Upper lobe of right lung (tissue), 1 donor: ENCODE measurements around the gene ELOVL1. TPM values are rescaled to one million over a fixed set of nuclear protein-coding genes. Genes with fewer than 3 reads are reported as not detected.
A peak's percentile ranks its signal among the peaks of the same experiment; 100 is the strongest.

Experiments
- ATAC-seq: fragments of 200-7000 bp; cut with Tn5 transposase; one replicate; pipeline ENCODE4 v1.9.1; 2020; ENCODE audit warnings: mild to moderate bottlenecking, moderate library complexity
- DNase-seq: peaks from one replicate; pipeline ENCODE4 v3.0.0-alpha.2; 2020
- H3K27ac ChIP-seq: fragments of 200-600 bp; one replicate; pipeline ENCODE4 v1.8.0; 2022
- H3K27me3 ChIP-seq: fragments of 200-600 bp; one replicate; pipeline ENCODE4 v1.8.0; 2022; ENCODE audit warnings: mild to moderate bottlenecking
- H3K36me3 ChIP-seq: fragments of 200-600 bp; one replicate; pipeline ENCODE4 v1.8.0; 2022
- H3K4me1 ChIP-seq: fragments of 200-600 bp; one replicate; pipeline ENCODE4 v1.8.0; 2022
- H3K4me3 ChIP-seq: fragments of 200-600 bp; one replicate; pipeline ENCODE4 v1.8.0; 2022; ENCODE audit warnings: mild to moderate bottlenecking
- H3K9me3 ChIP-seq: fragments of 200-600 bp; one replicate; pipeline ENCODE4 v1.8.0; 2022
- intact Hi-C: fragments of 100-400 bp; cut with DNase I; formaldehyde crosslinking; loops from one replicate; pipeline ENCODE4 v1.11.0; 2022
- total RNA-seq: library from RNA; stranded (reverse); fragmentation: NEBNext Ultra II Directional; extraction: Animal tissue kit (Norgen Biotek cat#: 25700); gene quantifications from one replicate; pipeline ENCODE4 v1.2.1, GENCODE V29; 2021
- TF ChIP-seq, protein P1 (sequence below): fragments of 200-600 bp; IDR thresholded peaks from one replicate; pipeline ENCODE4 v1.8.0; 2022; ENCODE audit warnings: antibody characterized with exemption
- donor health status: DM: no; HTN: yes; CAD: no; lungs with severe emphysema.

ELOVL1 gene
- total RNA-seq, 1 donor from 2014 or later, result 98.9 TPM

DNA sequence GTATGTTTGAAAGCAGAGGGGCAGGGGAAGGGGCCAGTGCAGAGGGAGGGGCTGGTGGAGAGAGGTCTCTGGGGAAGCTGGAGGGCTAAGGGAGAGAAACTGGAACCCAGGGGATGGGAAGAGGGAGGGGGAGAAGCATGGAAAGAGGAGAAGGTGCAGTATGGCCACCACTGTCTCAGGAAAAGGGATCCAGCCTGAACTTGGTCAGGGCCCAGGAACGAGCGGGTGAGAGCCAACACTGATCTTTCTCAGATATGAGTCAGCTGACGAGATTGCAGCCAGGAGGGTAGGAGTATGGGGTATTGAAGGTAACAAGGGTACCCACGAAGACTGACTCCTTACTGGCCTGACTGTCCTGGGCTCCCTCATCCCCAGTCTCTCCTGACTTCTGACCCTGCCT, 49.0 kb downstream of the ELOVL1 start:
- Histone ChIP-seq H3K27ac (no peak overlapping the region), H3K9me3 (no peaks in the 10 kb centered on the region), H3K27me3 (no peaks in the 10 kb centered on the region), H3K4me1 (peaks cover 4% of the 10 kb centered on the region), H3K4me3 (no peak overlapping the region), H3K36me3 (no peaks in the 10 kb centered on the region)
- TF ChIP-seq, protein P1, sequence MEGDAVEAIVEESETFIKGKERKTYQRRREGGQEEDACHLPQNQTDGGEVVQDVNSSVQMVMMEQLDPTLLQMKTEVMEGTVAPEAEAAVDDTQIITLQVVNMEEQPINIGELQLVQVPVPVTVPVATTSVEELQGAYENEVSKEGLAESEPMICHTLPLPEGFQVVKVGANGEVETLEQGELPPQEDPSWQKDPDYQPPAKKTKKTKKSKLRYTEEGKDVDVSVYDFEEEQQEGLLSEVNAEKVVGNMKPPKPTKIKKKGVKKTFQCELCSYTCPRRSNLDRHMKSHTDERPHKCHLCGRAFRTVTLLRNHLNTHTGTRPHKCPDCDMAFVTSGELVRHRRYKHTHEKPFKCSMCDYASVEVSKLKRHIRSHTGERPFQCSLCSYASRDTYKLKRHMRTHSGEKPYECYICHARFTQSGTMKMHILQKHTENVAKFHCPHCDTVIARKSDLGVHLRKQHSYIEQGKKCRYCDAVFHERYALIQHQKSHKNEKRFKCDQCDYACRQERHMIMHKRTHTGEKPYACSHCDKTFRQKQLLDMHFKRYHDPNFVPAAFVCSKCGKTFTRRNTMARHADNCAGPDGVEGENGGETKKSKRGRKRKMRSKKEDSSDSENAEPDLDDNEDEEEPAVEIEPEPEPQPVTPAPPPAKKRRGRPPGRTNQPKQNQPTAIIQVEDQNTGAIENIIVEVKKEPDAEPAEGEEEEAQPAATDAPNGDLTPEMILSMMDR, result no peak
- DNase-seq (peak; percentile 21), ATAC-seq (no peak)
- intact Hi-C loops, result no loop called here

DNA sequence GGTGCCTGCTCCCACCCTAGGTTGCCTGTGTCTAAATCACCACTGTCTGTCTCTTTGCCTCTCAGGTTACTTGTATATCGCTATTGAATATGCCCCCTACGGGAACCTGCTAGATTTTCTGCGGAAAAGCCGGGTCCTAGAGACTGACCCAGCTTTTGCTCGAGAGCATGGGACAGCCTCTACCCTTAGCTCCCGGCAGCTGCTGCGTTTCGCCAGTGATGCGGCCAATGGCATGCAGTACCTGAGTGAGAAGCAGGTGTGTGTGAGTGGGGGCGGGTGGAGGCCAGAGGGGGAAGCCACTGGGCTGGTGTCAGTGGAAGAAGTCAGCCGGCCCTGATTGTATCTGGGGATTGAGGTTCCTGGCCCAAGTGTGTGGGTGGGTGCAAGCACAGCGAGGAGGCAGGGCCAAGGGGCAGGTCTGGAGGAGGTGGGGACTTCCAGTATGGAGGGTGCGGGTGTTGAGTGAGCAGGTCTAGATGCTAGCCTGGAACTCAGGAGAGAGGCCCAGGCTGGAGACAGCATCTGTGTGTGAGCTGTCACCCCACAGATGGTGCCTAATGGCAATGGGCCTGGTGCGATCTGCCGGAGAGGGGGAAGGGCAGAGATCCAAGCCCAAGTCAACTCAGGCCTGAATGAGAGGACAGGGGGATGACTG, 49.9 kb downstream of the ELOVL1 start:
- H3K27ac ChIP-seq, result no peak overlapping the region
- ATAC-seq, result peak; percentile 8

GRCh38 chr1:43316738-43317520, 50.9 kb downstream of the ELOVL1 start:
- Histone ChIP-seq H3K9me3 (no peaks in the 10 kb centered on the region), H3K36me3 (no peaks in the 10 kb centered on the region), H3K27ac (no peak overlapping the region), H3K4me3 (no peak overlapping the region), H3K4me1 (peaks cover 4% of the 10 kb centered on the region), H3K27me3 (no peaks in the 10 kb centered on the region)
- no peak for ATAC-seq
- TF ChIP-seq, protein P1, result no peak
- DNase-seq, result peak; percentile 58
- intact Hi-C loops, result no loop called here

More for the DNA sequence above, 49.9 kb downstream of the ELOVL1 start:
- Histone ChIP-seq H3K36me3 (no peaks in the 10 kb centered on the region), H3K4me3 (no peak overlapping the region), H3K4me1 (peaks cover 4% of the 10 kb centered on the region), H3K27me3 (no peaks in the 10 kb centered on the region), H3K9me3 (no peaks in the 10 kb centered on the region)
- TF ChIP-seq, protein P1, result no peak
- DNase-seq, result peak; percentile 56
- intact Hi-C loops, result no loop called here

- intact Hi-C loops, result no loop called here
- Histone ChIP-seq H3K27me3 (no peaks in the 10 kb centered on the region), H3K4me3 (no peak overlapping the region), H3K9me3 (no peaks in the 10 kb centered on the region), H3K27ac (no peak overlapping the region), H3K36me3 (no peaks in the 10 kb centered on the region), H3K4me1 (peaks cover 4% of the 10 kb centered on the region)
- TF ChIP-seq, protein P1, result no peak
- DNase-seq, result peak; percentile 36
- no peak for ATAC-seq
Measured at GRCh38 chr1:43315963-43316737, 51.7 kb downstream of the ELOVL1 start.

GRCh38 chr1:43315481-43315880, 52.3 kb downstream of the ELOVL1 start:
- ATAC-seq, result no peak
- DNase-seq, result no peak
- TF ChIP-seq, protein P1, result no peak
- Histone ChIP-seq H3K9me3 (no peaks in the 10 kb centered on the region), H3K27me3 (no peaks in the 10 kb centered on the region), H3K4me3 (no peak overlapping the region), H3K4me1 (peaks cover 4% of the 10 kb centered on the region), H3K27ac (no peak overlapping the region), H3K36me3 (no peaks in the 10 kb centered on the region)
- intact Hi-C loops, result no loop called here
